CMK (cell line): ENCODE measurements around the gene RABGEF1.
"Not testable (repeated sequence)": the region's sequence is repeated elsewhere in the genome, so short reads cannot be mapped to it uniquely, and the experiment has no call there.

Source experiments
- DNase-seq: peaks from one replicate; pipeline ENCODE4 v3.0.0-alpha.2; 2010; ENCODE audit warnings: low read depth

RABGEF1 gene

DNA sequence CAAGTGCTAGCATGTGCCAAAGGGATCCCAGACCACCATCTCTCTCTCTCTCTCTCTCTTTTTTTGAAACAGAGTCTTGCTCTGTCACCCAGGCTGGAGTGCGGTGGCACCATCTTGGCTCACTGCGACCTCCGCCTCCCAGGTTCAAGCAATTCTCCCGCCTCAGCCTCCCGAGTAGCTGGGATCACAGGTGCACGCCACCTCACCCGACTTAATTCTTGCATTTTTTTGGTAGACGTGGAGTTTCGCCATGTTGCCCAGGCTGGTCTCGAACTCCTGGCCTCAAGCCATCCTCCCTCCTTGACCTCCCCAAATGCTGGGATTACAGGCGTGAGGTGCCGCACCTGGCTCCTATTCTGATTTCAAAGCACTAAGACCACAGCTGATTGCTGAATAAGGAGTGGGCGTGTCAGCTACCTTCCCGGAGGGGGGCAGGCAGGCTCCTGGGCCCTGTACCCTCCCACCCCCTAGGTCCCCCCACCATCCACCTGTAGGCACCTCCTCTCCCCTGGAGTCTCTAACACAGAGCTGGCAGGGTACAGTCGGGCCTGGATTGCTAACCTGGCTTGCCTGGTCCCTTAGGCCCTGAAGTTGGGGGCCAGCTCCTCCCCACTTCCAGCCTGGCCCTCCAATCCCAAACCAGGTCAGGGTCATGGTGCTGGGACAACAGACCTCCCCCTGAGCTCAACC, 74.8 kb downstream of the RABGEF1 start:
- DNase-seq = not testable (repeated sequence)

GRCh38 chr7:66815951-66816350, 75.4 kb downstream of the RABGEF1 start:
- no peak for DNase-seq

DNA sequence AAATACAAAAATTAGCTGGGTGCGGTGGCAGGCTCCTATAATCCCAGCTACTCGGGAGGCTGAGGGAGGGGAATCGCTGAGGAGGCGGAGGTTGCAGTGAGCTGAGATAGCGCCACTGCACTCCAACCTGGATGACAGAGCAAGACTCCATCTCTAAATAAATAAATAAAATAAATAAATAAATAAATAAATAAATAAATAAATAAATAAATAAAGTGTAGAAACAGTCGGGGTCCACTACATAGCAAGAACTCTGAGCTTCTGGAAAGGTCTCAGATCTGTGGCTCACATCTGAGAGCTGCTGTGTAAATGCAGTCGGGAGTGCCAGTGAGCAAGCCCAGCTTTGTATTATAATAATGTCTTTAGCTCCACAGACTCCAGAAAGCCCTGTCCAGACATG, 76.1 kb downstream of the RABGEF1 start:
- not testable (repeated sequence) for DNase-seq

DNA sequence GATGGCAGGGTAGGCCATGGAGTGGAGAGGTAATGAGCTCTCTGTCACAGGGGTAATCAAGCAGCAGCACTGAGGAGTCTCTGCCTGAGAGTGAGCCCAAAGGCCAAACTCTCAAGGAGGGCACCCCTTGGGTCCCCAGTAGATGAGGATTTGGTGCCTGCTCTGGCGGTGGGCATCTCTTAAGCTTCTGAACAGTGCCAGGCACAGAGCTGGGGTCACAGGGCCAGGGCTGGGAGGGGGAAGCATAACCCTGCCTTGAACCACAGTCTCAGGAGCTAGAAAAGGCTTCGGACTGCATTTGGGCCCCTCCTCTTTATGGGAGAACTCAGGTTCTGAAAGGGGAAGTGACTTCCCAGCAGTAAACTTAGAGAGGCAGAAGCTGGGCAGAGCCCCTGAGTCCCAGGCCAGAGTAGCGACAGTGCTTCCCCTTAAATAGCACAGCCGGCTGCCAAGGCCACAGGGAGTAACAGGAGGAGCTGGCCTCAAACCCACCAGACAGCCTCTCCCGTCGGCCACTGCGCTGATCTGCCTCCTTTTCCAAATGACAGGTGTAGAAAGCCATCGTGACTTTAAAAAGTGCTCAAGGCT, 76.8 kb downstream of the RABGEF1 start:
- DNase-seq = not testable (repeated sequence)

DNA sequence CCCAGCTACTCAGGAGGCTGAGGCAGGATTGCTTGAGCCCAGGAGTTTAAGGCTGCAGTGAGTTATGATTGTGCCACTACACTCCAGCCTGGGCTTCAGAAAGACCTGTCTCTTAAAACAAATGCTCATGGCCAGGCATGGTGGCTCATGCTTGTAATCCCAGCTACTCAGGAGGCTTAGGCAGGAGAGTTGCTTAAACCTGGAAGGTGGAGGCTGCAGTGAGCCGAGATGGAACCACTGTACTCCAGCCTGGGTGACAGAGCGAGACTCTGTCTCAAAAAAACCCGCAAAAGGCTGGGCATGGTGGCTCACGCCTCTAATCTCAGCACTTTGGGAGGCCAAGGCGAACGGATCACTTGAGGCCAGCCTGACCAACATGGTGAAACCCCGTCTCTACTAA, 77.4 kb downstream of the RABGEF1 start:
- DNase-seq = not testable (repeated sequence)

DNA sequence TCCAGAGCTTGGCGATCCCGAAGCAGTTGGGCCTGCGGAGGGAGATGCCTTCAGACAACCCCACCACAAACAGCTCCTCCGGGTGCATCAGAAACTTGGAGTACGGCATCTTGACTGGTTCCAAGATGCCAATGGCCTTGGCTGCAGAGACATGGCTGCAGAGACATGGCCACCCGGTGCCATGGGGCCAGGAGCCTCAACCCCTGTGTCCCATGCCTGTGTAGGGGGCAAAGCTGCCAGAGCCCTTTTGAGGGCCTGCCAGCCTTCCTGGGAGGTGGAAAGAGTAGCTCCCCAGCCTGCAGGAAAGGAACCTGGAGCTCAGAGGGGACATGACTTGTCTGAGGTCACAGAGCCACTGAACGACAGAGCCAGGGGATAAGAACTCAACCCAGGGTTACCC, 83.5 kb downstream of the RABGEF1 start:
- no peak for DNase-seq

DNA sequence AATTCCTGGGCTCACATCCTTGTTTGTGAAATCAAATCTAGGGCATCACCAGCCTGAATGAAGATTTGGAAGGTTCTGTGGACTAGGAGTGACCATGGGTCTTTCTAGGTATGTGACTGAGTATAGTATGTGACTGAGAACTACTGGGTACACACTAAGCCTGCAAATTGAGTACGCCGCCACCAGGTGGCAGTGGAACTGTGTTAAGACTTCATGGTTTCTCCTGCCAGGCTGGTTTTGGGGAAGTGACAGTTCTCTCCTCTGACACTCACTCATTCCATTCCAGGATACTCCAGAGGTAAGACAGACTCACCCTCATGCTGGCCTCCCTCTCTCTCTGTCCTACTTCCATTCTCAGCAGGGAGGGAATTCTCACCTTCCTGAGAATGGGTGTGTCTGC, 85.0 kb downstream of the RABGEF1 start:
- DNase-seq = peak; percentile 48

GRCh38 chr7:66826649-66827048, 86.1 kb downstream of the RABGEF1 start:
- DNase-seq = no peak

DNA sequence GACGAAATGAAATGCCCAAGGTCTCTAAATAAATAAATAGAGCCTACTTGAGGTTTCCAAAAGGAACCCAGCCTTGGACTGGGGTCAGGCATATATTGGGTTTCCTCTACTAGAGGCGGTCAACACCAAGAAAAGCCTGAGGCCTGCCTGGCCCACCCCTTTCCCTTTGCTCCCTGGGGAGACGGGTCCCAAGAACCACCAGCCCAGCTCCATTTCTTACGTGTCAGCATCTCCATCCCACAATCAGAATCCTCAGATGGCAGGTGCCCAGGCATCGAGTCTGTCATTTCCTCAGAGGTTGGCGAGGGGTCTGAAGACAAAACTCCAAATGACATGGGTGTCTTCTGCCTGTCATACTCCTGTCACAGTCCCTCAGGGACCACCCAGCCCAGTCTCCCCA, 90.4 kb downstream of the RABGEF1 start:
- not testable (repeated sequence) for DNase-seq

DNA sequence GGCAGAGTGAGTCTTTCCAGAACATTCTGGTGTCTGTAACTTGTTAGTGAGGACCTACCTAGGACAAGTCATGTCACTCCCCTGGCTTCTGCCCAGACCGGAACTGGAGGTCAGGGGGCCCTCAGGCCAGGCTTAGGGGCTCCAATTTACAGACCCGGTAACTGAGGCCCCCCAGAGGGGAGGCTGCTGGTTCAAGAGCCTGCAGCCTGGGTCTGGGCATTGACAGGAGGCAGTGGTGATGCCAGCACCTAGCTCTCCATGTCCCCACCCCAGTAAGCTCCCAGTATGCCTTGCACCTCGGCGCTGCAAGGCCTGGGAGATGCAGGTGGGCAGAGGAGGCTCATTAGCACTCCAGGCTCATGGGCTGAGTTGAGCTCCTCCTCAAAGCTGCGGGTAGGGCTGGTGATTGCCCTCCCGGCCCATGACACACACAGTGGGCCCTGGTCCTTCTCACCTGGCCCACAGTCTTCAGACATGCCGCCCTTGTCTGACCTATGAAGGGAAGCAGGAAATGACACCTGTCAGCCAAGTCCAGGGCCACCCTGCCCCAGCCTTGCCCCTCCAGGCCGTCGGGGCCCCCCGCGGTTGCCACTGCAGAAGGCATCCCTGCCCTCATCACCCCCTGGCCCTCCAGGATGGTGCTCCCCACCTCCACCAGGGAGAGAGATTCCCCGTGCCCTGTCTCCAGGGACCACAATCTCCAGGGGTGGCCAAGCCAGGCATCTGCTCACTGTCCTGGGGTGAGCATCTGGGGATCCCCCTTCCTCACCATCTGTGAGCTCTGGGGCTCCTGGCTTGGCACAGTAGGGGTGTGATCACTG, 92.2 kb downstream of the RABGEF1 start:
- no peak for DNase-seq

GRCh38 chr7:66837007-66837406, 96.5 kb downstream of the RABGEF1 start:
- peak; percentile 52 for DNase-seq

- DNase-seq = no peak
Measured at GRCh38 chr7:66837661-66838060, 97.1 kb downstream of the RABGEF1 start.

GRCh38 chr7:66839814-66840213, 99.3 kb downstream of the RABGEF1 start:
- no peak for DNase-seq

- no peak for DNase-seq
Measured at GRCh38 chr7:66840316-66840715, 99.8 kb downstream of the RABGEF1 start.

DNA sequence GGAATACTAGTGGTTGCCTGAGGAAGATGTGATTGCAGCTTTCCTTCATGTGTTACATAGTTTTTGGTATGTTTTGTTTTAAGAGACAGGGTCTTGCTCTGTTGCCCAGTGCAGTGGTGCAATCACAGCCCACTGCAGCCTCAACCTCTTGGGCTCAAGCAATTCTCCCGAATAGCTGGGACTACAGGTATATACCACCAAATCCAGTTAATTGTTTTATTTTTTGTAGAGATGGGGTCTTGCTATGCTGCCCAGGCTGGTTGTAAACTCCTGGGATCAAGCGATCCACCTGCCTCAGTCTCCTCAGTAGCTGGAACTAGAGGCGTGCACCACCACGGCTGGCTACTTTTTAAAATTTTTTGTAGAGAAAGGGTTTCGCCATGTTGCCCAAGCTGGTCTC, 101.4 kb downstream of the RABGEF1 start:
- DNase-seq = no peak

- not testable (repeated sequence) for DNase-seq
Measured at GRCh38 chr7:66843492-66843891, 103.0 kb downstream of the RABGEF1 start.

DNA sequence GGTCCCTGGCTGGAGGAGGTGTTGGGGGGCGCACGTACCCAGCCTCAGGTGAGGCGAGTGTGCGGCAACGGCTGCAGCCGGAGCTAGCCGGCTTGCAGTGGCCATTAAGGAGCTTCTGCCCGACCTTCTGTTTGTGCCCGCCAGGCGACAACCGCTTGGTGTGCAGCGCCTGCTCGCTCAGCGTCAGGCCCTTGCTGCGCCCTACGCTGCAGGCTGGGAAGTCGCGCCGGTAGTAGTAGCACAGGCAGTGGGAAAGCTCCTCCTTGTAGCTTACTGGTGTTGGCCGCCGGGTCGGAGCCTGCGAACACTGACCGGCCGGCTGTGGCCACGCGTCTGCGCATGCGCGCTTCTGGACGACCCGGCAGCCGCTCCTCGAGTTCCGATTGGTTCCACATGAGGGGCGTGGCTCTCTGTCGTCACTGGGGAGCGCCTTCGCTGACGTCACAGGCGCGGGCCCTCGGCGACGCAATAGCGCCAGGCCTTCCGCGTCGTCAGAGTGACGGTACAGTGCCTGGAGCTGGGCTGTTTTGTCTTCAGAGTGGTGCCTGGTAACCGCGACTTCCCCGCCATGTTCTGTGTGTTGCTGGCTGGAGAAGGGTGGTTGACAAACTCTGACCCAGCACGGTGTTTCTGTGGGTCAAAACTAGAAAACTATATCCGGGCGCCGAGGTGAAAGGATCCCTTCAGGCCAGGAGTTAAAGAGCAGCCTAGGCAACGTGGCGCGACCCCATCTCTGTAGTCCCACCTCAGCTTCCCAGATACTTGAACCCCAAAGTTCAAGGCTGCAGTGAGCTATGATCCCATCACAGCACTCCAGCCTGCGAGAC, 104.2 kb downstream of the RABGEF1 start:
- peak; percentile 96 for DNase-seq

DNA sequence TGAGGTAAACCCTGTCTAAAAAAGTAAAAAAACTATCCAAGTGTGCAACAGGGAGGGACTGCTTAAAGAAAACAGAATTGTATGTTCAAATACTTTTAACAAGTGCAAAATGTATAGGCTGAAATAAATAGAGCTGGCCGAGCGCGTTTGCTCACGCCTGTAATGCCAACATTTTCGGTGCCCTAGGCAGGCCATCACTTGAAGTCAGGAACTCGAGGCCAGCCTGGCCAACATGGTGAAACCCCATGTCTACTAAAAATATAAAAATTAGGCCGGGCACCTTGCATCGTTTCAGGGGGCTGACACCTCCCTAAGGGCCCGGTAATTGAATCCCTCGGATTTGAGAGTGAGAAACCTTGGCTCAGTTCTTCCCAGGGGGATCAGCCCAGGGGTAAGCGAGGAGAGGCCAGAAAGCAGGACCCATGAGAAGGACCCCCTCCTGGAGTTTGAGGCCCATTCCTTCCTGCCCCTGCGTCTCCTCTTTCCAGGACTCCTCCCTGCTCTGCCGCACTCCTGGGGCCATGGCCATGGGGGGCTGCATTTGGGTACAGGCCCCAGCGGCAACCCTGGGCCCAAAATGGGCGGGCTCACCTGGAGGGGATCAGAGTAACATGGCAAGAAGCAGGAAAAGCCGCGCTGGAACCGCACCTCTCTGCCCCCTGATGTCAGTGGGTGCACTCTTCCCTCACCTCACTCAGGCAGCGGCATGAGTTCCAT, 105.0 kb downstream of the RABGEF1 start:
- DNase-seq = no peak

GRCh38 chr7:66846096-66846445, 105.5 kb downstream of the RABGEF1 start:
- not testable (repeated sequence) for DNase-seq

GRCh38 chr7:66847523-66847855, 107.0 kb downstream of the RABGEF1 start:
- not testable (repeated sequence) for DNase-seq

GRCh38 chr7:66847879-66848790, 107.6 kb downstream of the RABGEF1 start:
- DNase-seq = no peak
